Endothelial cell of umbilical vein (primary cell): ENCODE data around the gene KCTD2. TPM values are rescaled to one million over a fixed set of nuclear protein-coding genes. Genes with fewer than 3 reads are reported as not detected.

Experiments
- BruUV-seq: library from RNA; stranded (reverse); fragments of 400-500 nt; replicated peaks from 2 replicates; lab custom pipeline; 2021; lab: Mats Ljungman, UMichigan
- CTCF ChIA-PET: fragments of 300-600, 350-600 bp; sonication (Branson Sonifier 250); formaldehyde crosslinking; loops from one replicate; lab custom pipeline; 2021; ENCODE audit warnings: antibody characterized with exemption, inconsistent platforms; lab: Charles Lee
- POLR2A ChIA-PET: fragments of 300-600, 350-600 bp; sonication (Branson Sonifier 250); formaldehyde crosslinking; loops from one replicate; lab custom pipeline; 2021; ENCODE audit warnings: antibody characterized with exemption, inconsistent platforms; lab: Charles Lee
- DNase-seq: peaks from one replicate; pipeline ENCODE4 v3.0.0-alpha.2; 2011; ENCODE audit warnings: low read depth, low spot score
- FAIRE-seq: peaks from 2 replicates; lab custom pipeline; 2011; peaks lifted over from hg19 to GRCh38; lab: Jason Lieb, UNC
- H2AFZ ChIP-seq: 2 replicates; pipeline ENCODE4 v1.6.0; 2012; ENCODE audit warnings: low read depth, low read length, control low read depth, inconsistent platforms
- H3K27ac ChIP-seq: 2 replicates; pipeline ENCODE4 v1.5.1; 2011; ENCODE audit warnings: low read depth, mild to moderate bottlenecking, control low read depth, low read length, moderate library complexity; ENCODE audit not compliant: insufficient read depth
- H3K27me3 ChIP-seq, 2 experiments: 2 replicates each; pipeline versions ENCODE4 v1.6.0 to v1.6.1; 2011; ENCODE audit warnings: low read length in 2 of 2, mixed read lengths in 1 of 2; ENCODE audit not compliant: control insufficient read depth in 2 of 2, insufficient read depth in 2 of 2
- H3K36me3 ChIP-seq, 2 experiments: 2 replicates in 1 of 2; 3 replicates in 1 of 2; pipeline ENCODE4 v1.5.1; 2011; ENCODE audit warnings: low read length in 2 of 2, mild to moderate bottlenecking in 1 of 2, moderate library complexity in 1 of 2; ENCODE audit not compliant: control insufficient read depth in 2 of 2, insufficient read depth in 2 of 2; ENCODE audit errors: extremely low read depth in 1 of 2
- H3K4me1 ChIP-seq: 3 replicates; pipeline ENCODE4 v1.5.1; 2011; ENCODE audit warnings: mild to moderate bottlenecking, low read length; ENCODE audit not compliant: control insufficient read depth, insufficient read depth; ENCODE audit errors: extremely low read depth
- H3K4me2 ChIP-seq: 2 replicates; pipeline ENCODE4 v1.6.1; 2011; ENCODE audit warnings: low read length, control low read depth, mixed read lengths; ENCODE audit not compliant: insufficient read depth
- H3K4me3 ChIP-seq, 3 experiments: fragments of 200-600 bp in 1 of 3; sonication (generic), shearing (Covaris generic) in 1 of 3; replicated peaks in 1 of 3; 2 replicates each; pipeline ENCODE4 v1.5.1; 2011 to 2016; ENCODE audit warnings: control low read depth in 3 of 3, low read length in 3 of 3, mild to moderate bottlenecking in 2 of 3, inconsistent platforms in 1 of 3, low read depth in 1 of 3, moderate library complexity in 1 of 3; ENCODE audit not compliant: insufficient read depth in 1 of 3
- H3K79me2 ChIP-seq: 2 replicates; pipeline ENCODE4 v1.6.0; 2012; ENCODE audit warnings: low read length, inconsistent platforms; ENCODE audit not compliant: control insufficient read depth, insufficient read depth
- H3K9ac ChIP-seq: replicated peaks from 2 replicates; pipeline ENCODE3; 2011; ENCODE audit warnings: low read length, control low read depth; ENCODE audit not compliant: insufficient read depth; ENCODE audit errors: extremely low read depth
- H3K9me1 ChIP-seq: replicated peaks from 3 replicates; pipeline ENCODE4 v1.6.0; 2011; ENCODE audit warnings: mild to moderate bottlenecking, low read length; ENCODE audit not compliant: control insufficient read depth, insufficient read depth; ENCODE audit errors: extremely low read depth
- H3K9me3 ChIP-seq: replicated peaks from 2 replicates; pipeline ENCODE4 v1.5.1; 2012; ENCODE audit warnings: low read length, inconsistent platforms; ENCODE audit not compliant: control insufficient read depth, insufficient read depth
- H4K20me1 ChIP-seq: replicated peaks from 2 replicates; pipeline ENCODE3; 2011; ENCODE audit warnings: mild to moderate bottlenecking, low read length; ENCODE audit not compliant: control insufficient read depth, insufficient read depth; ENCODE audit errors: extremely low read depth
- EZH2 ChIP-seq: IDR thresholded peaks from 2 replicates; pipeline ENCODE4 v1.6.1; 2012; ENCODE audit warnings: borderline replicate concordance, low read depth, mild to moderate bottlenecking, moderate library complexity, low read length, inconsistent platforms; ENCODE audit not compliant: severe bottlenecking
- FOS ChIP-seq: IDR thresholded peaks from 2 replicates; pipeline ENCODE4 v1.6.1; 2011; ENCODE audit warnings: mild to moderate bottlenecking, low read length, moderate library complexity, borderline replicate concordance; ENCODE audit not compliant: insufficient read depth
- GATA2 ChIP-seq: IDR thresholded peaks from 2 replicates; pipeline ENCODE4 v1.7.0; 2011; ENCODE audit warnings: low read depth, mild to moderate bottlenecking, moderate library complexity, mixed read lengths, low read length; ENCODE audit not compliant: insufficient read length, insufficient read depth
- JUN ChIP-seq: IDR thresholded peaks from 2 replicates; pipeline ENCODE4 v1.6.1; 2011; ENCODE audit warnings: borderline replicate concordance, low read depth; ENCODE audit not compliant: insufficient read length, insufficient read depth
- MYC ChIP-seq: IDR thresholded peaks from one replicate; pipeline ENCODE4 v1.6.1; 2011; ENCODE audit warnings: mild to moderate bottlenecking, low read depth, low read length
- POLR2A ChIP-seq: IDR thresholded peaks from 2 replicates; pipeline ENCODE4 v1.6.1; 2012; ENCODE audit warnings: low read depth, mild to moderate bottlenecking, control low read depth, low read length
- POLR2AphosphoS5 ChIP-seq: IDR thresholded peaks from 2 replicates; pipeline ENCODE4 v1.6.1; 2012; ENCODE audit warnings: low read depth, mild to moderate bottlenecking, control low read depth, low read length, moderate library complexity; ENCODE audit not compliant: insufficient read depth
- dilution Hi-C: fragments of 300-500 bp; cut with MboI; formaldehyde crosslinking; loops from one replicate; pipeline ENCODE4 v1.15.0; 2019; ENCODE audit warnings: low sequenced_read_pairs; ENCODE audit not compliant: extremely low pct_ligation_motif_present
- intact Hi-C: fragments of 100-400 bp; cut with micrococcal nuclease; formaldehyde crosslinking; loops from one replicate; pipeline ENCODE4 v1.10.0; 2022
- polyA plus RNA-seq, 4 experiments: library from polyadenylated mRNA; depleted of rRNA in 3 of 4; stranded (reverse) in 3 of 4; unstranded in 1 of 4; fragments of >200 nt; gene quantifications; 2 replicates each; pipeline versions ENCODE4 v1.2.1 to v1.2.3, GENCODE V29; 2011 to 2012; ENCODE audit warnings: missing spikeins in 1 of 4
- total RNA-seq: library from RNA; stranded (reverse); gene quantifications from 2 replicates; pipeline ENCODE4 v1.2.3, GENCODE V29; 2021
- TF ChIP-seq, protein P1 (sequence below), 2 donors: IDR thresholded peaks; 1 replicate in 1 of 2; 2 replicates in 1 of 2; pipeline ENCODE4 v1.5.1; 2011; ENCODE audit warnings: low read length in 2 of 2, mild to moderate bottlenecking in 2 of 2, moderate library complexity in 2 of 2, control low read depth in 1 of 2, inconsistent platforms in 1 of 2, low read depth in 1 of 2; ENCODE audit not compliant: insufficient read depth in 1 of 2; ENCODE audit errors: extremely low read depth in 1 of 2
- TF ChIP-seq, protein P2 (sequence below): IDR thresholded peaks from 2 replicates; pipeline ENCODE4 v1.6.1; 2011; ENCODE audit not compliant: insufficient read depth, insufficient read length

Gene KCTD2
- total and polyA plus RNA-seq, 2 donors (not counting 3 experiments of a cell fraction or from before 2014, with no cell fraction given) = 23.2 to 24.8 TPM

- H2AFZ ChIP-seq = no peak overlapping the region
- H3K27ac ChIP-seq = no peak overlapping the region
- ChIA-PET POLR2A (no interaction called here), CTCF (interaction anchor here (1.0 to 1.1 kb wide), 2 partner anchors 41 to 199 kb away, joined by 3 read pairs; no protein-coding TSS in a partner anchor)
- peaks cover 0 to 42% of the 10 kb centered on the region in 2 experiments for H3K36me3 ChIP-seq
- no peak overlapping the region for H3K4me3 ChIP-seq
- H3K4me2 ChIP-seq = no peak overlapping the region
- no peaks in the 10 kb centered on the region for H3K9me1 ChIP-seq
- H3K9me3 ChIP-seq = no peaks in the 10 kb centered on the region
- intact Hi-C loops = no loop called here
- no peak for FAIRE-seq
- dilution Hi-C loops = no loop called here
- TF ChIP-seq POLR2AphosphoS5 (no peak), MYC (no peak), FOS (no peak), GATA2 (no peak), POLR2A (no peak), JUN (no peak), EZH2 (no peak)
- TF ChIP-seq, protein P1, sequence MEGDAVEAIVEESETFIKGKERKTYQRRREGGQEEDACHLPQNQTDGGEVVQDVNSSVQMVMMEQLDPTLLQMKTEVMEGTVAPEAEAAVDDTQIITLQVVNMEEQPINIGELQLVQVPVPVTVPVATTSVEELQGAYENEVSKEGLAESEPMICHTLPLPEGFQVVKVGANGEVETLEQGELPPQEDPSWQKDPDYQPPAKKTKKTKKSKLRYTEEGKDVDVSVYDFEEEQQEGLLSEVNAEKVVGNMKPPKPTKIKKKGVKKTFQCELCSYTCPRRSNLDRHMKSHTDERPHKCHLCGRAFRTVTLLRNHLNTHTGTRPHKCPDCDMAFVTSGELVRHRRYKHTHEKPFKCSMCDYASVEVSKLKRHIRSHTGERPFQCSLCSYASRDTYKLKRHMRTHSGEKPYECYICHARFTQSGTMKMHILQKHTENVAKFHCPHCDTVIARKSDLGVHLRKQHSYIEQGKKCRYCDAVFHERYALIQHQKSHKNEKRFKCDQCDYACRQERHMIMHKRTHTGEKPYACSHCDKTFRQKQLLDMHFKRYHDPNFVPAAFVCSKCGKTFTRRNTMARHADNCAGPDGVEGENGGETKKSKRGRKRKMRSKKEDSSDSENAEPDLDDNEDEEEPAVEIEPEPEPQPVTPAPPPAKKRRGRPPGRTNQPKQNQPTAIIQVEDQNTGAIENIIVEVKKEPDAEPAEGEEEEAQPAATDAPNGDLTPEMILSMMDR (IDR thresholded peaks at IDR 0.05; ENCODE audit: extremely low read depth in 1 of 2, insufficient read depth in 1 of 2, low read depth in 1 of 2, low read length in 2 of 2) = no peak
- TF ChIP-seq, protein P2, sequence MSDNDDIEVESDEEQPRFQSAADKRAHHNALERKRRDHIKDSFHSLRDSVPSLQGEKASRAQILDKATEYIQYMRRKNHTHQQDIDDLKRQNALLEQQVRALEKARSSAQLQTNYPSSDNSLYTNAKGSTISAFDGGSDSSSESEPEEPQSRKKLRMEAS = no peak
- BruUV-seq = no TSS peak
- H3K27me3 ChIP-seq = no peaks in the 10 kb centered on the region
- H3K79me2 ChIP-seq = no peaks in the 10 kb centered on the region
- H4K20me1 ChIP-seq = no peaks in the 10 kb centered on the region
- DNase-seq = no peak
- H3K9ac ChIP-seq = no peak overlapping the region
- H3K4me1 ChIP-seq = no peaks in the 10 kb centered on the region
Measured at GRCh38 chr17:75001915-75002843, 44.8 kb upstream of the KCTD2 start.
